ENCODE data around the gene VPS50. TPM values are rescaled to one million over a fixed set of nuclear protein-coding genes. Genes with fewer than 3 reads are reported as not detected.

Gene VPS50
- polyA plus RNA-seq, 3 donors, result 7.6 to 12.6 (median 9.5) TPM

DNA sequence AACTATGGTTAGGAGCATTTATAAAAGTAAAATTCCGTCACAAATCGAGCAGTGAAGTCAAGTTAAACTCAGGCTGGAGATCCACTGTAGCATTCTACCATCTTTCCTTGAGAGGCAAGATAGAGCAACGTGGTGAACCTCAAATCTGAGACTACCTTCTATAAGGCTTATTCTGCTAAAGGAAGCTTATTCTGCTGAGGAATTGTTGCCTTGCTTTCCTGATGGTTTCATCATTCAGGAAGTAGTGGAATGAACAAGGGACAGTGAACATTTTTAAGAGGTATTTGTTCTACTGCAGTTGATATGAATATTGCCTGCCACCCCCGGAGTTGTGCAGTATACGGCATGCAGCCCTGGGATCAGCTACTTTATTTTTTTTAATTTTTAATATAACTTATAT is 170.8 kb downstream of the VPS50 start:
- peaks cover 0 to 4% (median 0%) of the 10 kb centered on the region in 3 donors for H3K27me3 Mint-ChIP-seq (ENCODE audit: low read depth in 3 of 3)
- Histone ChIP-seq H3K4me3 (replicated peaks in 1 of 3; ENCODE audit: low read depth in 2 of 3, low read length in 3 of 3) (no peak overlapping the region), H3K27ac (ENCODE audit: low read depth in 1 of 2, low read length in 2 of 2) (no peak overlapping the region), H3K4me1 (ENCODE audit: control insufficient read depth in 1 of 2, insufficient read depth in 2 of 2, low read length in 2 of 2) (no peaks in the 10 kb centered on the region), H3K9ac (ENCODE audit: insufficient read depth, low read length, poor library complexity, severe bottlenecking) (no peak overlapping the region), H3K27me3 (ENCODE audit: control insufficient read depth in 2 of 2, insufficient read depth in 2 of 2, low read length in 2 of 2) (no peaks in the 10 kb centered on the region), H3K9me3 (replicated peaks in 1 of 2; ENCODE audit: control insufficient read depth in 1 of 2, insufficient read depth in 1 of 2, low read length in 2 of 2) (peaks cover 7 to 9% of the 10 kb centered on the region in 2 donors), H2AFZ (ENCODE audit: insufficient read depth, low read depth, low read length, poor library complexity, severe bottlenecking) (no peak overlapping the region), H4K20me1 (ENCODE audit: insufficient read depth, low read length) (no peaks in the 10 kb centered on the region), H3K4me2 (replicated peaks; ENCODE audit: extremely low read depth, low read length, poor library complexity, severe bottlenecking) (no peak overlapping the region), H3K79me2 (ENCODE audit: insufficient read depth, low read length) (no peaks in the 10 kb centered on the region), H3K36me3 (replicated peaks in 1 of 2; ENCODE audit: control insufficient read depth in 1 of 2, insufficient read depth in 2 of 2, low read length in 2 of 2) (no peaks in the 10 kb centered on the region)
- no peaks in the 10 kb centered on the region for H3K4me1 Mint-ChIP-seq
- no peak overlapping the region for H3K4me3 Mint-ChIP-seq
- no peak overlapping the region for H3K27ac Mint-ChIP-seq
- H3K36me3 Mint-ChIP-seq, result no peaks in the 10 kb centered on the region
- no peak for DNase-seq
- intact Hi-C loops (cut with micrococcal nuclease), result no loop called here
- WGBS (ENCODE audit: insufficient coverage), result no CpG with 5 or more reads among the region's 5 CpGs
- TF ChIP-seq, protein P1, sequence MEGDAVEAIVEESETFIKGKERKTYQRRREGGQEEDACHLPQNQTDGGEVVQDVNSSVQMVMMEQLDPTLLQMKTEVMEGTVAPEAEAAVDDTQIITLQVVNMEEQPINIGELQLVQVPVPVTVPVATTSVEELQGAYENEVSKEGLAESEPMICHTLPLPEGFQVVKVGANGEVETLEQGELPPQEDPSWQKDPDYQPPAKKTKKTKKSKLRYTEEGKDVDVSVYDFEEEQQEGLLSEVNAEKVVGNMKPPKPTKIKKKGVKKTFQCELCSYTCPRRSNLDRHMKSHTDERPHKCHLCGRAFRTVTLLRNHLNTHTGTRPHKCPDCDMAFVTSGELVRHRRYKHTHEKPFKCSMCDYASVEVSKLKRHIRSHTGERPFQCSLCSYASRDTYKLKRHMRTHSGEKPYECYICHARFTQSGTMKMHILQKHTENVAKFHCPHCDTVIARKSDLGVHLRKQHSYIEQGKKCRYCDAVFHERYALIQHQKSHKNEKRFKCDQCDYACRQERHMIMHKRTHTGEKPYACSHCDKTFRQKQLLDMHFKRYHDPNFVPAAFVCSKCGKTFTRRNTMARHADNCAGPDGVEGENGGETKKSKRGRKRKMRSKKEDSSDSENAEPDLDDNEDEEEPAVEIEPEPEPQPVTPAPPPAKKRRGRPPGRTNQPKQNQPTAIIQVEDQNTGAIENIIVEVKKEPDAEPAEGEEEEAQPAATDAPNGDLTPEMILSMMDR (IDR thresholded peaks at IDR 0.05), result no peak
- peaks cover 0 to 13% (median 6%) of the 10 kb centered on the region in 7 donors for H3K9me3 Mint-ChIP-seq

- no peaks in the 10 kb centered on the region for H3K79me2 ChIP-seq (ENCODE audit: insufficient read depth, low read length)
- H3K27me3 ChIP-seq (ENCODE audit: control insufficient read depth in 2 of 2, insufficient read depth in 2 of 2, low read length in 2 of 2), result no peaks in the 10 kb centered on the region
- no peak for DNase-seq
- TF ChIP-seq, protein P1 (IDR thresholded peaks at IDR 0.05), result no peak
- Mint-ChIP-seq H3K9me3 (peaks cover 0 to 11% (median 4%) of the 10 kb centered on the region in 7 donors), H3K27me3 (ENCODE audit: low read depth in 3 of 3) (no peaks in the 10 kb centered on the region), H3K4me3 (no peak overlapping the region), H3K36me3 (no peaks in the 10 kb centered on the region), H3K27ac (no peak overlapping the region), H3K4me1 (no peaks in the 10 kb centered on the region)
- no peak overlapping the region for H3K4me3 ChIP-seq (replicated peaks in 1 of 3; ENCODE audit: low read depth in 2 of 3, low read length in 3 of 3)
- H3K9ac ChIP-seq (ENCODE audit: insufficient read depth, low read length, poor library complexity, severe bottlenecking), result no peak overlapping the region
- no peaks in the 10 kb centered on the region for H3K4me1 ChIP-seq (ENCODE audit: control insufficient read depth in 1 of 2, insufficient read depth in 2 of 2, low read length in 2 of 2)
- no peak overlapping the region for H3K4me2 ChIP-seq (replicated peaks; ENCODE audit: extremely low read depth, low read length, poor library complexity, severe bottlenecking)
- no peaks in the 10 kb centered on the region for H4K20me1 ChIP-seq (ENCODE audit: insufficient read depth, low read length)
- intact Hi-C loops (cut with micrococcal nuclease), result no loop called here
- peaks cover 7 to 9% of the 10 kb centered on the region in 2 donors for H3K9me3 ChIP-seq (replicated peaks in 1 of 2; ENCODE audit: control insufficient read depth in 1 of 2, insufficient read depth in 1 of 2, low read length in 2 of 2)
- no peak overlapping the region for H2AFZ ChIP-seq (ENCODE audit: insufficient read depth, low read depth, low read length, poor library complexity, severe bottlenecking)
- no peaks in the 10 kb centered on the region for H3K36me3 ChIP-seq (replicated peaks in 1 of 2; ENCODE audit: control insufficient read depth in 1 of 2, insufficient read depth in 2 of 2, low read length in 2 of 2)
- 100% methylated on average over 3 of the region's 5 CpGs for WGBS (ENCODE audit: insufficient coverage)
- no peak overlapping the region for H3K27ac ChIP-seq (ENCODE audit: low read depth in 1 of 2, low read length in 2 of 2)
These were observed 175.1 kb downstream of the VPS50 start for GRCh38 chr7:93407239-93407638.

Measured in CD14-positive monocyte (primary cell).